Mucosa of stomach (tissue), 1 donor: ENCODE measurements around the gene TNRC6C.

Experiments
- H3K27me3 ChIP-seq: one replicate; pipeline ENCODE4 v1.7.0; 2013; ENCODE audit warnings: mild to moderate bottlenecking, low read length; ENCODE audit not compliant: control insufficient read depth, insufficient read depth
- H3K36me3 ChIP-seq: one replicate; pipeline ENCODE4 v1.7.0; 2013; ENCODE audit warnings: low read length; ENCODE audit not compliant: control insufficient read depth, insufficient read depth
- H3K4me1 ChIP-seq: one replicate; pipeline ENCODE4 v1.7.0; 2013; ENCODE audit warnings: mild to moderate bottlenecking, low read length; ENCODE audit not compliant: control insufficient read depth, insufficient read depth
- H3K4me3 ChIP-seq: one replicate; pipeline ENCODE4 v1.7.0; 2013; ENCODE audit warnings: low read length
- H3K9ac ChIP-seq: one replicate; pipeline ENCODE4 v1.7.0; 2013; ENCODE audit warnings: mild to moderate bottlenecking, low read length, moderate library complexity
- H3K9me3 ChIP-seq: one replicate; pipeline ENCODE4 v1.7.0; 2013; ENCODE audit warnings: mild to moderate bottlenecking, low read length, moderate library complexity; ENCODE audit not compliant: control insufficient read depth
- donor health status: Pancreatic carcinoma.

The TNRC6C gene

DNA sequence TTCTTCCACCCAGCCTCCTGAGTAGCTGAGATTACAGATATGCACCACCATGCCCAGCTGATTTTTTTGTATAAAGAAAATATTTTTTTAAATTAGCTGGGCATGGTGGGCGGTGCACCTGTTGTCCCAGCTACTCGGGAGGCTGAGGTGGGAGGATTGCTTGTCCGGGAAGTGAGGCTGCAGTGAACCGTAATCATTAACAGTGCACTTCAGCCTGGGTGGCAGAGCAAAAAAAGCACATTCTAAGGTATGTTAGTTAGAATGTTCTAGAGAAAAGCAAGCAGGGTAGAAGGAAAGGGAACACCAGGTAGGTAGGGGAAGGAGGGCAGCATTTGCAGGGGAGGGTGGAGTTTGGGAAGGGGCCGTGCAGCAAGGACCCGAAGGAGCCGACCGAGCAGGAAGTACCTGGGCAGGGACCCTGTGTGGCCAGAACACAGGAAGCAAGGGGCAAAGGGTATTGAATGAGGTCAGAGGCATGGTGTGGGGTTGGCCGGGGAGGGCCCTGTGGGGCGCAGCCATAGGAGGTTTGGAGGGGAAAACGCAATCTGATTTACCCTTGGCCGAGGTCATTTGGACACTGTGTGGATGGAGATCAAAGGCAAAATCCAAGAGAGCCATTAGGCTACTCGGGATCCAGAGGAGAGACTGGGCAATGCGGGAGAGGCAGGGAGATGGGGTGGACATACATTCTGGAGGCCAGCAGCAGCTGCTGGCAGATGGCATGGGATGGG, 189.9 kb downstream of the TNRC6C start:
- Histone ChIP-seq H3K4me1 (peaks cover 59% of the 10 kb centered on the region), H3K9me3 (no peaks in the 10 kb centered on the region), H3K27me3 (no peaks in the 10 kb centered on the region), H3K4me3 (no peak overlapping the region), H3K9ac (no peak overlapping the region), H3K36me3 (no peaks in the 10 kb centered on the region)

- no peak overlapping the region for H3K9ac ChIP-seq
- H3K36me3 ChIP-seq = no peaks in the 10 kb centered on the region
- H3K9me3 ChIP-seq = no peaks in the 10 kb centered on the region
- H3K27me3 ChIP-seq = no peaks in the 10 kb centered on the region
- H3K4me1 ChIP-seq = peaks cover 28% of the 10 kb centered on the region
- no peak overlapping the region for H3K4me3 ChIP-seq
Measured at GRCh38 chr17:78151514-78152008, 193.1 kb downstream of the TNRC6C start.

GRCh38 chr17:78154903-78155811, 196.7 kb downstream of the TNRC6C start:
- Histone ChIP-seq H3K4me1 (peaks cover 13% of the 10 kb centered on the region), H3K9ac (no peak overlapping the region), H3K4me3 (no peak overlapping the region)

More at GRCh38 chr17:78154903-78155811, 196.7 kb downstream of the TNRC6C start:
- no peaks in the 10 kb centered on the region for H3K36me3 ChIP-seq
- H3K27me3 ChIP-seq = no peaks in the 10 kb centered on the region
- no peaks in the 10 kb centered on the region for H3K9me3 ChIP-seq
